SK-N-SH (cell line): ENCODE results near the gene ANO9. TPM values are rescaled to one million over a fixed set of nuclear protein-coding genes. Genes with fewer than 3 reads are reported as not detected.

ENCODE experiments used
- CTCF ChIA-PET: fragments of 300-600, 350-600 bp; formaldehyde crosslinking; extraction: SDS; loops from one replicate; lab custom pipeline; 2021; lab: Yijun Ruan, JAX
- POLR2A ChIA-PET: fragments of 350-600 bp; sonication (Branson Sonifier 250); formaldehyde crosslinking; extraction: SDS; loops from one replicate; lab custom pipeline; 2020; ENCODE audit warnings: antibody characterized with exemption, inconsistent platforms; lab: Yijun Ruan, JAX
- DNase-seq: peaks from one replicate; pipeline ENCODE4 v3.0.0; 2012
- H2AFZ ChIP-seq: fragments of 200-600 bp; sonication (generic); 2 replicates; pipeline ENCODE4 v1.8.1; 2016; ENCODE audit warnings: antibody characterized with exemption, mild to moderate bottlenecking, low read depth
- H3F3A ChIP-seq: fragments of 200-600 bp; sonication (generic); replicated peaks from 2 replicates; pipeline ENCODE3; 2016; ENCODE audit warnings: antibody characterized with exemption, mild to moderate bottlenecking; ENCODE audit not compliant: insufficient read depth
- H3K27ac ChIP-seq, 2 experiments: fragments of 200-500 bp in 1 of 2; fragments of 200-600 bp in 1 of 2; sonication (Bioruptor generic) in 1 of 2; sonication (generic), shearing (Covaris generic) in 1 of 2; 2 replicates each; pipeline versions ENCODE4 v1.5.1 to v1.6.1; 2014 to 2016; ENCODE audit warnings: low read depth in 2 of 2, inconsistent platforms in 1 of 2, low read length in 1 of 2, mild to moderate bottlenecking in 1 of 2, mixed read lengths in 1 of 2
- H3K27me3 ChIP-seq: fragments of 200-600 bp; sonication (generic), shearing (Covaris generic); 2 replicates; pipeline ENCODE4 v1.6.1; 2016; ENCODE audit warnings: mixed run types; ENCODE audit not compliant: insufficient read depth
- H3K36me3 ChIP-seq, 2 experiments: fragments of 200-500 bp in 1 of 2; fragments of 200-600 bp in 1 of 2; sonication (Bioruptor generic) in 1 of 2; sonication (generic) in 1 of 2; replicated peaks in 1 of 2; 2 replicates each; pipeline versions ENCODE3 to v1.5.1; 2014 to 2016; ENCODE audit warnings: low read length in 1 of 2, mild to moderate bottlenecking in 1 of 2; ENCODE audit not compliant: insufficient read depth in 2 of 2, control insufficient read depth in 1 of 2
- H3K4me1 ChIP-seq, 2 experiments: fragments of 200-500 bp in 1 of 2; fragments of 200-600 bp in 1 of 2; sonication (Bioruptor generic) in 1 of 2; sonication (generic), shearing (Covaris generic) in 1 of 2; 2 replicates each; pipeline versions ENCODE4 v1.5.1 to v1.6.1; 2014 to 2016; ENCODE audit warnings: low read depth in 1 of 2, low read length in 1 of 2, mixed run types in 1 of 2; ENCODE audit not compliant: insufficient read depth in 2 of 2, control insufficient read depth in 1 of 2
- H3K4me2 ChIP-seq: fragments of 200-600 bp; sonication (generic), shearing (Covaris generic); 2 replicates; pipeline ENCODE4 v1.6.1; 2017; ENCODE audit warnings: mixed run types
- H3K4me3 ChIP-seq, 2 experiments: fragments of 200-500 bp in 1 of 2; fragments of 200-600 bp in 1 of 2; sonication (Bioruptor generic) in 1 of 2; sonication (generic), shearing (Covaris generic) in 1 of 2; 2 replicates each; pipeline versions ENCODE4 v1.5.1 to v1.8.1; 2014 to 2016; ENCODE audit warnings: low read depth in 2 of 2, inconsistent platforms in 1 of 2, low read length in 1 of 2, mild to moderate bottlenecking in 1 of 2, mixed read lengths in 1 of 2, moderate library complexity in 1 of 2
- H3K79me2 ChIP-seq: fragments of 200-600 bp; sonication (generic); 2 replicates; pipeline ENCODE4 v1.8.1; 2017; ENCODE audit warnings: mild to moderate bottlenecking; ENCODE audit not compliant: insufficient read depth
- H3K9ac ChIP-seq: fragments of 200-600 bp; sonication (generic); 2 replicates; pipeline ENCODE4 v1.6.1; 2017; ENCODE audit warnings: mixed run types
- H3K9me2 ChIP-seq: fragments of 200-600 bp; sonication (generic); 2 replicates; pipeline ENCODE4 v1.6.1; 2017; ENCODE audit warnings: mixed run types
- H3K9me3 ChIP-seq: fragments of 200-600 bp; sonication (generic); 2 replicates; pipeline ENCODE4 v1.6.1; 2017; ENCODE audit warnings: mixed run types, mild to moderate bottlenecking, moderate library complexity
- H4K20me1 ChIP-seq: fragments of 200-600 bp; sonication (generic); 2 replicates; pipeline ENCODE4 v1.6.1; 2017; ENCODE audit warnings: mild to moderate bottlenecking, mixed run types; ENCODE audit not compliant: insufficient read depth
- ELF1 ChIP-seq: IDR thresholded peaks from 2 replicates; pipeline ENCODE4 v1.4.0; 2012
- GATA2 ChIP-seq: sonication (generic); formaldehyde crosslinking; IDR thresholded peaks from 2 replicates; pipeline ENCODE4 v1.5.0; 2020; ENCODE audit warnings: mild to moderate bottlenecking, missing genetic modification reagents
- MXI1 ChIP-seq: IDR thresholded peaks from 2 replicates; pipeline ENCODE4 v1.6.1; 2012; ENCODE audit warnings: mild to moderate bottlenecking, low read depth, low read length, improper control_type of control experiment
- POLR2AphosphoS5 ChIP-seq: IDR thresholded peaks from 2 replicates; pipeline ENCODE4 v1.6.1; 2012; ENCODE audit warnings: low read depth, low read length
- RAD21 ChIP-seq: IDR thresholded peaks from 2 replicates; pipeline ENCODE4 v1.6.1; 2012; ENCODE audit warnings: mild to moderate bottlenecking, low read length
- RCOR1 ChIP-seq: fragments of 150-350 bp; IDR thresholded peaks from 2 replicates; pipeline ENCODE4 v1.6.1; 2017; ENCODE audit warnings: antibody characterized with exemption, low read length
- REST ChIP-seq: IDR thresholded peaks from 2 replicates; pipeline ENCODE4 v1.6.1; 2012; ENCODE audit warnings: mild to moderate bottlenecking, low read depth, low read length, moderate library complexity
- TCF12 ChIP-seq: IDR thresholded peaks from 2 replicates; pipeline ENCODE4 v1.4.0; 2012
- YY1 ChIP-seq: IDR thresholded peaks from 2 replicates; pipeline ENCODE4 v1.4.0; 2012; ENCODE audit warnings: low read depth, mild to moderate bottlenecking
- WGBS: methylation state at CpG from one replicate; pipeline ENCODE4 v1.1.6; 2017; ENCODE audit warnings: low lambda C conversion rate; 5-methylcytosine and 5-hydroxymethylcytosine counted together
- polyA plus RNA-seq, 3 experiments: library from polyadenylated mRNA; depleted of rRNA; stranded (reverse); fragments of >200 nt; gene quantifications; 2 replicates each; pipeline ENCODE4 v1.2.3, GENCODE V29; 2012
- TF ChIP-seq, protein P1 (sequence below): fragments of 150-350 bp; IDR thresholded peaks from 2 replicates; pipeline ENCODE4 v1.6.1; 2016; ENCODE audit warnings: mild to moderate bottlenecking, low read depth, low read length
- TF ChIP-seq, protein P2 (sequence below): IDR thresholded peaks from 2 replicates; pipeline ENCODE4 v1.4.0; 2012; ENCODE audit warnings: low read depth, borderline replicate concordance
- TF ChIP-seq, protein P3 (sequence below): IDR thresholded peaks from 2 replicates; pipeline ENCODE4 v1.4.0; 2012; ENCODE audit warnings: low read depth

Gene ANO9
- polyA plus RNA-seq, 1 of the 3 experiments (the other 2 are of a cell fraction) = 0.12 TPM

DNA sequence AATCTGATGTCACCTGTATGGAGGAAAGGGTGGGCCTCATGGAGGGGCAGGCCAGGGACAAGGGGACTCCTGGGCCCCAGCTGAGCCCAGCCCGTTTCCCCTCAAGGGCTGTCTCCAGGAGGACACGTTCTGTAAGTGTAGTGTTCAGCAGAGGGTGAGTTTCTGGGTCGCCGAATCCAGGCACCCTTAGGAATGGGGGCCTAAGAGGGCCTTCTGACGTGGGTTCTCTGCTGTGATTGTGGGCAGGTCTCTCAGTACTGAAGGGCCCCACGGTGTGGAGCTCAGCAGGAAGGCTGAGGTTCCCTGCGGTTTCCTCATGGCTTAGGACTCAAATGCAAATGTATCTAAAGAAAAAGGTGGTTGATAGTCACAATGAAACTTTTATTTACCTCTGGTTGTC is 14.7 kb upstream of the ANO9 start:
- Histone ChIP-seq H3K9me2 (no peaks in the 10 kb centered on the region), H2AFZ (no peak overlapping the region), H3K4me3 (no peak overlapping the region), H3K36me3 (peaks cover 6 to 21% of the 10 kb centered on the region in 2 experiments), H3K4me1 (peaks cover 2 to 5% of the 10 kb centered on the region in 2 experiments; a peak in 1 of 4 replicates), H4K20me1 (peaks cover 10% of the 10 kb centered on the region), H3K79me2 (peaks cover 47% of the 10 kb centered on the region), H3F3A (no peaks in the 10 kb centered on the region), H3K9me3 (no peaks in the 10 kb centered on the region), H3K9ac (no peak overlapping the region)
- POLR2A ChIA-PET = no interaction called here
- 90% methylated on average over 7 of the region's 7 CpGs for WGBS
- CTCF ChIA-PET = interaction anchor here (0.8 kb wide), 1 partner anchor 60 kb away, joined by 3 read pairs; no protein-coding TSS in a partner anchor
- TF ChIP-seq MXI1 = no peak
- no peak for TF ChIP-seq YY1
- no peak for TF ChIP-seq RAD21
- TF ChIP-seq GATA2 = no peak
- TF ChIP-seq REST = no peak
- TF ChIP-seq, protein P1, sequence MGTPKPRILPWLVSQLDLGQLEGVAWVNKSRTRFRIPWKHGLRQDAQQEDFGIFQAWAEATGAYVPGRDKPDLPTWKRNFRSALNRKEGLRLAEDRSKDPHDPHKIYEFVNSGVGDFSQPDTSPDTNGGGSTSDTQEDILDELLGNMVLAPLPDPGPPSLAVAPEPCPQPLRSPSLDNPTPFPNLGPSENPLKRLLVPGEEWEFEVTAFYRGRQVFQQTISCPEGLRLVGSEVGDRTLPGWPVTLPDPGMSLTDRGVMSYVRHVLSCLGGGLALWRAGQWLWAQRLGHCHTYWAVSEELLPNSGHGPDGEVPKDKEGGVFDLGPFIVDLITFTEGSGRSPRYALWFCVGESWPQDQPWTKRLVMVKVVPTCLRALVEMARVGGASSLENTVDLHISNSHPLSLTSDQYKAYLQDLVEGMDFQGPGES = no peak
- no peak for TF ChIP-seq POLR2AphosphoS5
- TF ChIP-seq ELF1 = no peak
- TF ChIP-seq, protein P2, sequence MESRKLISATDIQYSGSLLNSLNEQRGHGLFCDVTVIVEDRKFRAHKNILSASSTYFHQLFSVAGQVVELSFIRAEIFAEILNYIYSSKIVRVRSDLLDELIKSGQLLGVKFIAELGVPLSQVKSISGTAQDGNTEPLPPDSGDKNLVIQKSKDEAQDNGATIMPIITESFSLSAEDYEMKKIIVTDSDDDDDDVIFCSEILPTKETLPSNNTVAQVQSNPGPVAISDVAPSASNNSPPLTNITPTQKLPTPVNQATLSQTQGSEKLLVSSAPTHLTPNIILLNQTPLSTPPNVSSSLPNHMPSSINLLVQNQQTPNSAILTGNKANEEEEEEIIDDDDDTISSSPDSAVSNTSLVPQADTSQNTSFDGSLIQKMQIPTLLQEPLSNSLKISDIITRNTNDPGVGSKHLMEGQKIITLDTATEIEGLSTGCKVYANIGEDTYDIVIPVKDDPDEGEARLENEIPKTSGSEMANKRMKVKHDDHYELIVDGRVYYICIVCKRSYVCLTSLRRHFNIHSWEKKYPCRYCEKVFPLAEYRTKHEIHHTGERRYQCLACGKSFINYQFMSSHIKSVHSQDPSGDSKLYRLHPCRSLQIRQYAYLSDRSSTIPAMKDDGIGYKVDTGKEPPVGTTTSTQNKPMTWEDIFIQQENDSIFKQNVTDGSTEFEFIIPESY = no peak
- TF ChIP-seq RCOR1 = no peak
- TF ChIP-seq, protein P3, sequence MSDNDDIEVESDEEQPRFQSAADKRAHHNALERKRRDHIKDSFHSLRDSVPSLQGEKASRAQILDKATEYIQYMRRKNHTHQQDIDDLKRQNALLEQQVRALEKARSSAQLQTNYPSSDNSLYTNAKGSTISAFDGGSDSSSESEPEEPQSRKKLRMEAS = no peak
- TF ChIP-seq TCF12 = no peak
- TF ChIP-seq, all 33 proteins: peak for 0
- H3K4me2 ChIP-seq = no peak overlapping the region
- no peak for DNase-seq
- no peaks in the 10 kb centered on the region for H3K27me3 ChIP-seq
- H3K27ac ChIP-seq = no peak overlapping the region
